ENCODE data around the gene NDUFS5. TPM values are rescaled to one million over a fixed set of nuclear protein-coding genes. Genes with fewer than 3 reads are reported as not detected.

The NDUFS5 gene
- total RNA-seq, 1 donor from 2014 or later: 194 TPM

DNA sequence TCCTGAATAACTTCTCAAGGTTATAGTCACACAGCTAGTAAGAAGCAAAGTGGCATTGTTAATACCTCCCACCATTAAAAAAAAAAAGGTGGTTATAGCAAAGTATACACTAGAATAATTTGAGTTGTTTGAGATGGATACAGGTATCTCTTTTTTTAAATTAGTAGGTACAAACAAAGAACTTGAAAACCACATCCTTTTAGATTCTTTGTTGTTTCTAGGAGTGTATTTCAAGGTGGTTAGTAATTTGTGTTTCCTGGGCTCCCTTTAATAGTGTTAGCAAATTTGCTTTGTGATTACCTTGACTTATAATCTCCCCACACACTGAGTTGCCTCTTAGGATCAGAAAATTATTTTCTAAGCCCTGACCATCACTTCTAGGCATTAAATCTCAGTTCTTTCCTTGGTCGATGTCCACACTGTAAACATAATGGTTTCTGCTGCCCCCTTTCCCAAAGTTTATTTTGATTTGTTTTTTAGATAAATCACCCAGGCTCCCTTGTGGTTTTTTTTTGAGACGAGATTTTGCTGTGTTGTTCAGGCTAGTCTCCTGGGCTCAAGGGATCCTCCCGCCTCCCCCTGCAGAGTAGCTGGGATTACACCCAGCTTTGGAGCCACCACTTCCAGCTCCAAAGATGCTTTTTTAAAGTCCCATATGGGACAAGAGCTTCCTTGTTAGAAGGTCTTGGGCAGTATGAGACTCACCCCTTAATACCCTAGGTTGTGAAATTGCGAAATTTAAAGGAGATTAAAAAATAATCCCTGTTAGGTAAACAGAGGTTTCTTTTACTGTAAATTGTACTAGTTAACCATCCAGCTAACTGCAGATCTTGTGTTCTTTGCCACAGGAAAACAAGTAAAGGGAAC is 28.9 kb upstream of the NDUFS5 start:
- peaks cover 26 to 35% of the 10 kb centered on the region in 2 donors for H3K36me3 ChIP-seq

DNA sequence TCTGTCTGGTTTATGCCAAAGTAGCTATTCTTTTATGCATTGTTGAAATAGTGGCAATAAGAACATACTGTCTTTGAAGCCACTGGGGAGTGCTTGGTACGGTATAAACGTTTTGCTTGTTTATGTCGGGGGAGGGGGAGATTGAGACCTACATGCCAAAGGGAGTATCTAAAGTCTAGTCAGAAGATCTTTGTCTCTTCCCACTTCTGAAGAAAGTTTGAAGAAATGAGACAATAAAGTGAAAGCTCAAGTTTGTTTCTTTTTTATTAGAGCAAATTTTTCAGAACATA is 28.3 kb upstream of the NDUFS5 start:
- no peaks in the 10 kb centered on the region for H3K9me3 ChIP-seq
- H3K27me3 ChIP-seq: no peaks in the 10 kb centered on the region
- H3K27ac ChIP-seq: no peak overlapping the region
- H3K4me3 ChIP-seq: no peak overlapping the region
- peaks cover 0 to 3% of the 10 kb centered on the region in 2 donors for H3K4me1 ChIP-seq
- no peak for TF ChIP-seq CTCF (IDR thresholded peaks at IDR 0.05)
- DNase-seq (ENCODE audit: low spot score in 2 of 2): no peak
- intact Hi-C loops (cut with DNase I): no loop called here
- H3K36me3 ChIP-seq: peaks cover 31 to 41% of the 10 kb centered on the region in 2 donors

More for the DNA sequence above, 28.9 kb upstream of the NDUFS5 start:
- intact Hi-C loops (cut with DNase I): no loop called here
- no peak for TF ChIP-seq CTCF (IDR thresholded peaks at IDR 0.05)
- Histone ChIP-seq H3K27me3 (no peaks in the 10 kb centered on the region), H3K27ac (no peak overlapping the region), H3K9me3 (no peaks in the 10 kb centered on the region), H3K4me3 (no peak overlapping the region), H3K4me1 (peaks cover 0 to 3% of the 10 kb centered on the region in 2 donors)
- DNase-seq (ENCODE audit: low spot score in 2 of 2): no peak

DNA sequence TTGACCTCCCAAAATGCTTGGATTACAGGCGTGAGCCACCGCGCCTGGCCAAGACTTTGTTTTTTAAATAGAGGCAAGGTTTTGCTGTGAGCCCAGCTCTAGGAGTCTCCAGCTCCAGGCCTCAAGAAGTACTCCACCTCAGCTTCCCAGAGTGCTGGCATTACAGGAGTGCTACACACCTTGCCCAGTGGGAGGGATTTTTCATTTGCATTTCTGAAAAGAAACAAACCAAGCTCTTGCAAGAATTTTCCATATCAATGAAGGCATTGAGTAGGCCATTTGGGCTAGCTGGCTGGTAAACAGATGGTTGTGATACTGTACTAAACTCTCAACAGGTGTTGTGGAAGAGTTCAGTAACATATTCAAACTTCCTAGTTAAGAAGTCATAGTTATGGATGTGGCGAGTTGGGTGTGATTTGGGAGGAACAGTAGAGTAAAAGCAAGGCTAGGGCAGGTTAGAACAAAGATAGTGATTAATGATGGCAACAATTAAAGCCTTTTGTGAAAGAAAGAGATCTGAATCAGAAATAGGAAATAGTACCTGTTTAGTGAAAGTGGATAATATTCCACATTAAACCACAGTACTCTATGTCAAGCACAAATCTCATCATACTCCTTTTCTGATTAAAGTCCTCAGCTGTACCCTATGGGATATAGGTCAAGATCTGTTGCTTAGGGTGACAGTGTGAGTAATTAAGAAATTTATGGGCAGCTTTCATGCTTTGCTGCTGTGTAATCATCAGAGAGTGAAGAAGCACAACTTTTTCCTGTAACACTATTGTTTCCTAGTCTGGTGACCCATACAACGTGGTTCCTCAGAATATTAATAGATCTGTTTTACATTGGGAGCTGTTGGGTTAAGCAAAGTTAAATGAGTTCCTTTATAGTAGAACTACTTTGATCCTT is 24.4 kb upstream of the NDUFS5 start:
- H3K36me3 ChIP-seq: peaks cover 65 to 80% of the 10 kb centered on the region in 2 donors
- H3K9me3 ChIP-seq: no peaks in the 10 kb centered on the region
- H3K27me3 ChIP-seq: no peaks in the 10 kb centered on the region
- no peak for TF ChIP-seq CTCF (IDR thresholded peaks at IDR 0.05)
- DNase-seq (ENCODE audit: low spot score in 2 of 2): no peak
- no peak overlapping the region for H3K4me3 ChIP-seq
- intact Hi-C loops (cut with DNase I): no loop called here
- H3K27ac ChIP-seq: no peak overlapping the region
- H3K4me1 ChIP-seq: peaks cover 0 to 3% of the 10 kb centered on the region in 2 donors

GRCh38 chr1:39003281-39003680 is 22.9 kb upstream of the NDUFS5 start:
- Histone ChIP-seq H3K36me3 (peaks cover 74 to 91% of the 10 kb centered on the region in 2 donors), H3K4me1 (no peaks in the 10 kb centered on the region), H3K4me3 (no peak overlapping the region), H3K27me3 (no peaks in the 10 kb centered on the region), H3K9me3 (no peaks in the 10 kb centered on the region), H3K27ac (no peak overlapping the region)
- no peak for DNase-seq (ENCODE audit: low spot score in 2 of 2)
- intact Hi-C loops (cut with DNase I): no loop called here
- TF ChIP-seq CTCF (IDR thresholded peaks at IDR 0.05): no peak

DNA sequence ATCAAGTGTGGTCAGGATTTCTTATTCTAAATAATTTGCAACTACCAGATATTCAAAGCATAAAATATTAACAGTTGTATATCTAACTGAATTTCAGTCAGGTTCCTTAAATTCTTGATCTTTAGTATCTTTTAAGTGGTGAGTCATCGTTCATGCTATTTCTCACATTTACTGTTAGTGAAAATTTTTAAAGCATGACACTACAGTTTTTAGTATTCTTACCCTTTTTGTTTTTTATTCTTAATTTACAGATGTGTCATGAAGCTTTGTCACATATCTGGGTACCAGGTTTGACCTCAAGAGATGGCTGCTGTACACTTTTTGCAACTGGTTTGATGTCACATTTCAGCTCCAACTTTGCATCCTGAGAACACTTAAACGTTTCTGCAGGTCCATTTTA is 22.4 kb upstream of the NDUFS5 start:
- no peak overlapping the region for H3K27ac ChIP-seq
- no peak for DNase-seq (ENCODE audit: low spot score in 2 of 2)
- TF ChIP-seq CTCF (IDR thresholded peaks at IDR 0.05): no peak
- intact Hi-C loops (cut with DNase I): no loop called here
- H3K36me3 ChIP-seq: peaks cover 79 to 92% of the 10 kb centered on the region in 2 donors
- H3K27me3 ChIP-seq: no peaks in the 10 kb centered on the region
- H3K4me1 ChIP-seq: no peaks in the 10 kb centered on the region
- no peak overlapping the region for H3K4me3 ChIP-seq
- no peaks in the 10 kb centered on the region for H3K9me3 ChIP-seq

Measured in ascending aorta (tissue), 2 donors.